K562 (cell line): Measurements from ENCODE around the gene PLA2R1. TPM values are rescaled to one million over a fixed set of nuclear protein-coding genes. Genes with fewer than 3 reads are reported as not detected.

Source experiments
- ATAC-seq: fragments of 200-7000 bp; cut with Tn5 transposase; 3 replicates; pipeline ENCODE4 v1.9.1; 2020; ENCODE audit warnings: moderate library complexity
- BruUV-seq: library from RNA; stranded (reverse); fragments of 400-500 nt; replicated peaks from 2 replicates; lab custom pipeline; 2021; lab: Mats Ljungman, UMichigan
- CTCF ChIA-PET: fragments of 300-600 bp; formaldehyde crosslinking; extraction: SDS; loops from one replicate; lab custom pipeline; 2021; ENCODE audit warnings: low intra/inter-chr PET ratio; lab: Yijun Ruan, JAX
- POLR2A ChIA-PET: fragments of 300-600, 350-650 bp; sonication (Branson Sonifier 250); formaldehyde crosslinking; extraction: SDS; loops from one replicate; lab custom pipeline; 2021; ENCODE audit warnings: antibody characterized with exemption, inconsistent platforms; lab: Yijun Ruan, JAX
- DNase-seq, 4 experiments: peaks; one replicate each; pipeline versions ENCODE4 v3.0.0 to v3.0.0-alpha.2; 2011 to 2018; ENCODE audit warnings: low spot score in 3 of 4, mixed read lengths in 3 of 4; ENCODE audit errors: extremely low read depth in 1 of 4
- FAIRE-seq: peaks from 2 replicates; lab custom pipeline; 2011; peaks lifted over from hg19 to GRCh38; lab: Jason Lieb, UNC
- H2AFZ ChIP-seq: 2 replicates; pipeline ENCODE4 v1.6.0; 2011; ENCODE audit warnings: low read depth, low read length, control low read depth, inconsistent platforms
- H3K27ac ChIP-seq: fragments of 200-600 bp; 3 replicates; pipeline ENCODE4 v1.8.0; 2011; ENCODE audit warnings: low read depth, mild to moderate bottlenecking, control low read depth, inconsistent platforms, low read length, moderate library complexity, mixed read lengths; ENCODE audit errors: extremely low read depth
- H3K27me3 ChIP-seq, 2 experiments: fragments of 300-600 bp in 1 of 2; 2 replicates in 1 of 2; 3 replicates in 1 of 2; pipeline versions ENCODE4 v1.6.0 to v1.8.0; 2011; ENCODE audit warnings: inconsistent platforms in 2 of 2, low read length in 2 of 2, mild to moderate bottlenecking in 1 of 2, mixed read lengths in 1 of 2, moderate library complexity in 1 of 2; ENCODE audit not compliant: control insufficient read depth in 2 of 2, insufficient read depth in 2 of 2
- H3K36me3 ChIP-seq: fragments of 300-600 bp; 3 replicates; pipeline ENCODE4 v1.8.0; 2011; ENCODE audit warnings: mild to moderate bottlenecking, low read length, inconsistent platforms; ENCODE audit not compliant: control insufficient read depth, insufficient read depth
- H3K4me1 ChIP-seq, 2 experiments: fragments of 200-600 bp in 1 of 2; replicated peaks in 1 of 2; 2 replicates in 1 of 2; 3 replicates in 1 of 2; pipeline versions ENCODE4 v1.5.1 to v1.8.0; 2011; ENCODE audit warnings: inconsistent platforms in 2 of 2, low read length in 2 of 2, mild to moderate bottlenecking in 1 of 2, mixed read lengths in 1 of 2, moderate library complexity in 1 of 2; ENCODE audit not compliant: control insufficient read depth in 2 of 2, insufficient read depth in 2 of 2
- H3K4me2 ChIP-seq: 2 replicates; pipeline ENCODE4 v1.6.1; 2011; ENCODE audit warnings: low read length, control low read depth, inconsistent platforms, mixed read lengths; ENCODE audit not compliant: insufficient read depth
- H3K4me3 ChIP-seq: fragments of 200-600 bp; sonication (generic), shearing (Covaris generic); 2 replicates; pipeline ENCODE4 v1.5.1; 2016; ENCODE audit warnings: control low read depth, inconsistent platforms
- H3K79me2 ChIP-seq: fragments of 200-600 bp; 3 replicates; pipeline ENCODE4 v1.8.0; 2011; ENCODE audit warnings: low read length, inconsistent platforms; ENCODE audit not compliant: control insufficient read depth, insufficient read depth
- H3K9ac ChIP-seq, 2 experiments: 2 replicates each; pipeline versions ENCODE4 v1.6.0 to v1.6.1; 2011; ENCODE audit warnings: low read depth in 2 of 2, low read length in 2 of 2, control low read depth in 1 of 2, inconsistent platforms in 1 of 2, mild to moderate bottlenecking in 1 of 2, mixed read lengths in 1 of 2; ENCODE audit not compliant: insufficient read depth in 1 of 2
- H3K9me1 ChIP-seq: one replicate; pipeline ENCODE4 v1.6.0; 2011; ENCODE audit warnings: inconsistent platforms, mild to moderate bottlenecking, low read length, moderate library complexity; ENCODE audit not compliant: control insufficient read depth, insufficient read depth
- H3K9me3 ChIP-seq: replicated peaks from 2 replicates; pipeline ENCODE4 v1.5.1; 2011; ENCODE audit warnings: low read depth, low read length, inconsistent platforms; ENCODE audit not compliant: control insufficient read depth, insufficient read depth
- H4K20me1 ChIP-seq: replicated peaks from 2 replicates; pipeline ENCODE4 v1.6.1; 2011; ENCODE audit warnings: low read length, inconsistent platforms, mixed read lengths; ENCODE audit not compliant: control insufficient read depth, insufficient read depth
- PRDM10 ChIP-seq: fragments of 450-650 bp; IDR thresholded peaks from 2 replicates; pipeline ENCODE4 v1.6.1; 2018; ENCODE audit not compliant: partially characterized antibody
- SLC30A9 ChIP-seq: fragments of 250-450 bp; sonication (Bioruptor Pico); IDR thresholded peaks from 2 replicates; pipeline ENCODE4 v1.8.0; 2022; ENCODE audit warnings: mild to moderate bottlenecking, moderate library complexity
- ZFP36 ChIP-seq: fragments of 150-350 bp; IDR thresholded peaks from 2 replicates; pipeline ENCODE4 v1.6.1; 2018; ENCODE audit warnings: low read length, low read depth; ENCODE audit not compliant: partially characterized antibody
- WGBS: fragments of 100-300 bp; shearing (Covaris generic); methylation state at CpG from one replicate; pipeline ENCODE4 v1.1.6; 2016; ENCODE audit warnings: low coverage, mixed read lengths; ENCODE audit not compliant: insufficient coverage; ENCODE audit errors: missing lambda C conversion rate; 5-methylcytosine and 5-hydroxymethylcytosine counted together
- in situ Hi-C: fragments of 300-500 bp; cut with MboI; formaldehyde crosslinking; loops from 4 replicates; pipeline ENCODE4 v1.15.0; 2018; ENCODE audit warnings: inconsistent platforms, mixed read lengths
- intact Hi-C: fragments of 100-400 bp; cut with micrococcal nuclease; formaldehyde crosslinking; loops from 2 replicates; pipeline ENCODE4 v1.14.2; 2022
- polyA plus RNA-seq, 8 experiments: library from polyadenylated mRNA; depleted of rRNA in 4 of 8; stranded (reverse) in 5 of 8; unstranded in 3 of 8; fragments of >200 nt; fragmentation: Nextera tagmentation in 2 of 8; fragmentation: Illumina TruSeq in 1 of 8; extraction: Ambion mirVana in 2 of 8; extraction: Trizol in 1 of 8; gene quantifications; 2 replicates each; pipeline versions ENCODE4 v1.2.1 to v1.2.3, GENCODE V29; 2011 to 2014; ENCODE audit warnings: inconsistent platforms in 1 of 8, missing spikeins in 1 of 8
- total RNA-seq, 7 experiments: library from RNA; depleted of rRNA in 6 of 7; stranded (reverse); fragments of >200 nt in 6 of 7; fragmentation: Illumina TruSeq in 2 of 7; extraction: Trizol in 2 of 7; gene quantifications; 2 replicates each; pipeline versions ENCODE4 v1.2.1 to v1.2.3, GENCODE V29; 2011 to 2021; ENCODE audit warnings: low replicate concordance in 1 of 7
- TF ChIP-seq, protein P1 (sequence below): IDR thresholded peaks from 3 replicates; pipeline ENCODE4 v1.6.1; 2011; ENCODE audit warnings: borderline replicate concordance, mild to moderate bottlenecking; ENCODE audit not compliant: insufficient read length, insufficient read depth

The PLA2R1 gene
- total and polyA plus RNA-seq, 9 of the 15 experiments (the other 6 are each of a cell fraction or from before 2014, with no cell fraction given), result not detected

DNA sequence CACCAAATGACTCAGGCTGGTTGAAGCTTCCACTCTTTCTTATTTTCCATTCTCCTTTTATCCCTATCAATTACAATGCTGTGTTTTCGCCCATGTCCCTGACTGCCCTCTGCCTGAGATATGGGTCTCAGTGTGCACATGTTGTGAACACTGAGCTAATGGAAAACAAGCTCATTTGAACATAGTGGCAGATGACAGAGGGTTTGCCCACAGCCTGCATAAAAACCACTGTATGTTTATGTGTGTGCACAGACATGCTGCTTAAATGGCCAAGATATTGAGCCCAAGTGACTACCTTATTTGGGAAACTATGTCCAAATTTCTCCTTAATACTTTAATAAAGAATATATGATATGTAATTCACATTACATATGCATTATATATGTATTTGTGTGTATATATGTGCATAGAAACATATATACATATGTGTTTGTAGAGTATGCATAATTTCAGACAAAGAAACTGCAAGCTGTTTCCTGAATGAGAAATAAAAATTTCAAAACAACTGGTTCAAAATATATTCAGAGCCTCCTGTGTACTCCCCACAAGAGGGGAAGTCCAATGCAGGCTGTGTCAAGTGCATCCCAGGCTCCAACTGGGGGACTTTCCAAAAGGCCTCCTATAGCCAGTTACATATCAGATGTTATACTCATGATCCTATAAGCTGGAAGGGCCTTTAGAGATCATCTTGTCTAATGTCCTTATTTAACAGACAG is 171.7 kb downstream of the PLA2R1 start:
- intact Hi-C loops (no loop called here), in situ Hi-C loops (no loop called here)
- no peak overlapping the region for H3K4me2 ChIP-seq
- H3K4me1 ChIP-seq, result no peaks in the 10 kb centered on the region
- H3K27ac ChIP-seq, result no peak overlapping the region
- no peak overlapping the region for H3K9ac ChIP-seq
- no peaks in the 10 kb centered on the region for H3K79me2 ChIP-seq
- POLR2A ChIA-PET, result interaction anchor here (1.0 kb wide), 1 partner anchor 15 kb away, joined by 3 read pairs; no protein-coding TSS in a partner anchor
- peaks cover 3 to 9% of the 10 kb centered on the region in 2 experiments; a peak in 3 of 5 replicates for H3K27me3 ChIP-seq
- H3K9me1 ChIP-seq, result no peaks in the 10 kb centered on the region
- no peaks in the 10 kb centered on the region for H3K9me3 ChIP-seq
- CTCF ChIA-PET, result no interaction called here
- TF ChIP-seq SLC30A9 (no peak), ZFP36 (no peak), PRDM10 (no peak)
- TF ChIP-seq, protein P1, sequence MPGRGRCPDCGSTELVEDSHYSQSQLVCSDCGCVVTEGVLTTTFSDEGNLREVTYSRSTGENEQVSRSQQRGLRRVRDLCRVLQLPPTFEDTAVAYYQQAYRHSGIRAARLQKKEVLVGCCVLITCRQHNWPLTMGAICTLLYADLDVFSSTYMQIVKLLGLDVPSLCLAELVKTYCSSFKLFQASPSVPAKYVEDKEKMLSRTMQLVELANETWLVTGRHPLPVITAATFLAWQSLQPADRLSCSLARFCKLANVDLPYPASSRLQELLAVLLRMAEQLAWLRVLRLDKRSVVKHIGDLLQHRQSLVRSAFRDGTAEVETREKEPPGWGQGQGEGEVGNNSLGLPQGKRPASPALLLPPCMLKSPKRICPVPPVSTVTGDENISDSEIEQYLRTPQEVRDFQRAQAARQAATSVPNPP, result no peak
- 0% methylated on average over 1 of the region's 1 CpG for WGBS
- no peak for FAIRE-seq
- no peaks in the 10 kb centered on the region for H3K36me3 ChIP-seq
- H2AFZ ChIP-seq, result no peak overlapping the region
- no TSS peak for BruUV-seq
- ATAC-seq, result no peak
- no peaks in the 10 kb centered on the region for H4K20me1 ChIP-seq
- no peak overlapping the region for H3K4me3 ChIP-seq
- no peak for DNase-seq
